NCI-H345 (cell line): ENCODE results near the gene CDCP2.
"Not testable (repeated sequence)": the region's sequence is repeated elsewhere in the genome, so short reads cannot be mapped to it uniquely, and the experiment has no call there.

Experiments
- DNase-seq: peaks from one replicate; lab custom pipeline; 2025; lab: John Stamatoyannopoulos, UW

The CDCP2 gene

GRCh38 chr1:54115520-54115919, 37.3 kb downstream of the CDCP2 start:
- no peak for DNase-seq

- DNase-seq = no peak
Measured at GRCh38 chr1:54114955-54115354, 37.8 kb downstream of the CDCP2 start.

GRCh38 chr1:54114001-54114400, 38.8 kb downstream of the CDCP2 start:
- DNase-seq = no peak

GRCh38 chr1:54112705-54113368, 40.0 kb downstream of the CDCP2 start:
- no peak for DNase-seq

- DNase-seq = no peak
Measured at GRCh38 chr1:54112027-54112426, 40.8 kb downstream of the CDCP2 start.

- DNase-seq = no peak
Measured at GRCh38 chr1:54111624-54112023, 41.2 kb downstream of the CDCP2 start.

GRCh38 chr1:54110996-54111395, 41.8 kb downstream of the CDCP2 start:
- DNase-seq = no peak

- DNase-seq = no peak
Measured at GRCh38 chr1:54109129-54110090, 43.4 kb downstream of the CDCP2 start.

GRCh38 chr1:54108156-54108555, 44.6 kb downstream of the CDCP2 start:
- DNase-seq = no peak

GRCh38 chr1:54107131-54107530, 45.7 kb downstream of the CDCP2 start:
- DNase-seq = no peak

- DNase-seq = no peak
Measured at GRCh38 chr1:54105736-54106269, 47.0 kb downstream of the CDCP2 start.

- DNase-seq = no peak
Measured at GRCh38 chr1:54105080-54105479, 47.7 kb downstream of the CDCP2 start.

GRCh38 chr1:54104613-54105012, 48.2 kb downstream of the CDCP2 start:
- DNase-seq = not testable (repeated sequence)

GRCh38 chr1:54103414-54103813, 49.4 kb downstream of the CDCP2 start:
- DNase-seq = no peak

- no peak for DNase-seq
Measured at GRCh38 chr1:54100500-54100899, 52.3 kb downstream of the CDCP2 start.

GRCh38 chr1:54099061-54099610, 53.7 kb downstream of the CDCP2 start:
- no peak for DNase-seq

- DNase-seq = no peak
Measured at GRCh38 chr1:54096877-54097240, 55.9 kb downstream of the CDCP2 start.

- DNase-seq = no peak
Measured at GRCh38 chr1:54096227-54096876, 56.4 kb downstream of the CDCP2 start.

GRCh38 chr1:54095546-54096226, 57.1 kb downstream of the CDCP2 start:
- DNase-seq = no peak

GRCh38 chr1:54094730-54095105, 58.1 kb downstream of the CDCP2 start:
- not testable (repeated sequence) for DNase-seq

GRCh38 chr1:54094001-54094729, 58.6 kb downstream of the CDCP2 start:
- DNase-seq = no peak
